ENCODE results near the gene CLMN. TPM values are rescaled to one million over a fixed set of nuclear protein-coding genes. Genes with fewer than 3 reads are reported as not detected.

CLMN gene
- total and polyA plus RNA-seq, 9 of the 15 experiments (the other 6 are each of a cell fraction or from before 2014, with no cell fraction given) = 0.01 to 0.18 (median 0.07) TPM; not detected in 4

DNA sequence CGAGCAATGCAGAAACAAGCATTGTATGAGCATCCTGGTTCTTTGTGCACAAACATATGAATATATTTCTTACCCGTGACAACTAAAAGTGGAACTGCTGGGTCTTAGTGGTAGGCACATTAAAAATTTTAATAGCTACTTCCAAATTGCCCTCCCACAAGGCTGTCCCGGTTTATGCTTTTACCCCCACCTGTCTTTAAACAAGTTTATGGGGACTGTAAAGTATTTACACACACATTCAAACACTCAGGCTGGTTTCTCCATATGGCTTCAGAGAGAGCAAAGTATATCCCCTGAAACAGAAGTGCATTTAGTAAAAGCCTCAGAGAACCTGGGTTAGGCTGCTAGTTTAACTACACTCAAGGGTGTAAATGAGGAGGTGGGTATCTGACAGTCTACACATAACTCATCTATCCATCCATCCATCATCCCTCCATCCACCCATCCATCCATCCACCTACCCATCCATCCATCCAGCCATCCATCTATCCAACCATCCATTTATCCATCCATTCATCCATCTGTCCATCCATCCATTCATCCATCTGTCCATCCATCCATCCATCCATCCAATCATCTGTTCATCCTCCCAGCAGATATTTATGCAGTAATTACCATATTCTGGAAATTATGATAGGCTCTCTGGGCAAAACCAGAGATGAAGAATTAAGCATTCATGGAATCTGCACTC lies 86.7 kb downstream of the CLMN start (continued):
- TF ChIP-seq, protein P1, sequence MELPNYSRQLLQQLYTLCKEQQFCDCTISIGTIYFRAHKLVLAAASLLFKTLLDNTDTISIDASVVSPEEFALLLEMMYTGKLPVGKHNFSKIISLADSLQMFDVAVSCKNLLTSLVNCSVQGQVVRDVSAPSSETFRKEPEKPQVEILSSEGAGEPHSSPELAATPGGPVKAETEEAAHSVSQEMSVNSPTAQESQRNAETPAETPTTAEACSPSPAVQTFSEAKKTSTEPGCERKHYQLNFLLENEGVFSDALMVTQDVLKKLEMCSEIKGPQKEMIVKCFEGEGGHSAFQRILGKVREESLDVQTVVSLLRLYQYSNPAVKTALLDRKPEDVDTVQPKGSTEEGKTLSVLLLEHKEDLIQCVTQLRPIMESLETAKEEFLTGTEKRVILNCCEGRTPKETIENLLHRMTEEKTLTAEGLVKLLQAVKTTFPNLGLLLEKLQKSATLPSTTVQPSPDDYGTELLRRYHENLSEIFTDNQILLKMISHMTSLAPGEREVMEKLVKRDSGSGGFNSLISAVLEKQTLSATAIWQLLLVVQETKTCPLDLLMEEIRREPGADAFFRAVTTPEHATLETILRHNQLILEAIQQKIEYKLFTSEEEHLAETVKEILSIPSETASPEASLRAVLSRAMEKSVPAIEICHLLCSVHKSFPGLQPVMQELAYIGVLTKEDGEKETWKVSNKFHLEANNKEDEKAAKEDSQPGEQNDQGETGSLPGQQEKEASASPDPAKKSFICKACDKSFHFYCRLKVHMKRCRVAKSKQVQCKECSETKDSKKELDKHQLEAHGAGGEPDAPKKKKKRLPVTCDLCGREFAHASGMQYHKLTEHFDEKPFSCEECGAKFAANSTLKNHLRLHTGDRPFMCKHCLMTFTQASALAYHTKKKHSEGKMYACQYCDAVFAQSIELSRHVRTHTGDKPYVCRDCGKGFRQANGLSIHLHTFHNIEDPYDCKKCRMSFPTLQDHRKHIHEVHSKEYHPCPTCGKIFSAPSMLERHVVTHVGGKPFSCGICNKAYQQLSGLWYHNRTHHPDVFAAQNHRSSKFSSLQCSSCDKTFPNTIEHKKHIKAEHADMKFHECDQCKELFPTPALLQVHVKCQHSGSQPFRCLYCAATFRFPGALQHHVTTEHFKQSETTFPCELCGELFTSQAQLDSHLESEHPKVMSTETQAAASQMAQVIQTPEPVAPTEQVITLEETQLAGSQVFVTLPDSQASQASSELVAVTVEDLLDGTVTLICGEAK (IDR thresholded peaks at IDR 0.05) = no peak
- TF ChIP-seq, protein P1 (CRISPR knock-in tag; IDR thresholded peaks at IDR 0.05) = no peak

Measured in K562 (cell line).